Trophoblast cell (in vitro differentiated cells and primary cell): ENCODE measurements around the gene FAM13C.

Experiments used
- DNase-seq, 2 donors: peaks; one replicate each; pipeline ENCODE4 v3.0.0-alpha.2; 2016
- H2AFZ ChIP-seq: 2 replicates; pipeline ENCODE4 v1.6.1; 2013; ENCODE audit warnings: low read length, moderate library complexity, mild to moderate bottlenecking; ENCODE audit not compliant: insufficient read depth, poor library complexity
- H2AK5ac ChIP-seq: 2 replicates; pipeline ENCODE4 v1.6.1; 2013; ENCODE audit warnings: mild to moderate bottlenecking, low read length
- H2BK120ac ChIP-seq: 2 replicates; pipeline ENCODE4 v1.6.1; 2013; ENCODE audit warnings: low read length, mild to moderate bottlenecking, moderate library complexity; ENCODE audit not compliant: insufficient read depth, poor library complexity
- H2BK12ac ChIP-seq: 2 replicates; pipeline ENCODE4 v1.6.1; 2013; ENCODE audit warnings: mild to moderate bottlenecking, low read length, moderate library complexity
- H2BK5ac ChIP-seq: 2 replicates; pipeline ENCODE4 v1.6.1; 2013; ENCODE audit warnings: low read length, low read depth, moderate library complexity, mild to moderate bottlenecking; ENCODE audit not compliant: poor library complexity
- H3K14ac ChIP-seq: 2 replicates; pipeline ENCODE4 v1.6.1; 2013; ENCODE audit warnings: mild to moderate bottlenecking, low read length
- H3K18ac ChIP-seq: 2 replicates; pipeline ENCODE4 v1.6.1; 2013; ENCODE audit warnings: mild to moderate bottlenecking, low read length
- H3K23ac ChIP-seq: 2 replicates; pipeline ENCODE4 v1.6.1; 2013; ENCODE audit warnings: low read length
- H3K27ac ChIP-seq: 2 replicates; pipeline ENCODE4 v1.5.1; 2013; ENCODE audit warnings: low read depth, mild to moderate bottlenecking, inconsistent platforms, low read length, moderate library complexity
- H3K27me3 ChIP-seq: 2 replicates; pipeline ENCODE4 v1.6.1; 2013; ENCODE audit warnings: inconsistent platforms, mild to moderate bottlenecking, low read length, moderate library complexity; ENCODE audit not compliant: insufficient read depth
- H3K36me3 ChIP-seq, 2 experiments: 1 replicate in 1 of 2; 2 replicates in 1 of 2; pipeline ENCODE4 v1.6.1; 2013; ENCODE audit warnings: low read length in 2 of 2, mild to moderate bottlenecking in 2 of 2, moderate library complexity in 1 of 2; ENCODE audit not compliant: insufficient read depth in 2 of 2, control insufficient read depth in 1 of 2
- H3K4ac ChIP-seq: 2 replicates; pipeline ENCODE4 v1.6.1; 2013; ENCODE audit warnings: low read depth, mild to moderate bottlenecking, low read length, moderate library complexity
- H3K4me1 ChIP-seq, 2 experiments: 1 replicate in 1 of 2; 2 replicates in 1 of 2; pipeline ENCODE4 v1.6.1; 2013; ENCODE audit warnings: low read length in 2 of 2, mild to moderate bottlenecking in 2 of 2, moderate library complexity in 1 of 2; ENCODE audit not compliant: insufficient read depth in 2 of 2, control insufficient read depth in 1 of 2
- H3K4me2 ChIP-seq: 2 replicates; pipeline ENCODE4 v1.6.1; 2013; ENCODE audit warnings: inconsistent platforms, mild to moderate bottlenecking, low read length, moderate library complexity
- H3K4me3 ChIP-seq: 2 replicates; pipeline ENCODE4 v1.5.1; 2013; ENCODE audit warnings: mild to moderate bottlenecking, low read depth, low read length, inconsistent platforms
- H3K79me1 ChIP-seq: one replicate; pipeline ENCODE4 v1.6.1; 2013; ENCODE audit warnings: low read length
- H3K79me2 ChIP-seq: 2 replicates; pipeline ENCODE4 v1.6.1; 2013; ENCODE audit warnings: low read length, mild to moderate bottlenecking; ENCODE audit not compliant: control insufficient read depth, insufficient read depth, poor library complexity
- H3K9ac ChIP-seq: 2 replicates; pipeline ENCODE4 v1.6.1; 2013; ENCODE audit warnings: mild to moderate bottlenecking, low read length
- H3K9me3 ChIP-seq: 2 replicates; pipeline ENCODE4 v1.6.1; 2013; ENCODE audit warnings: low read depth, mild to moderate bottlenecking, control low read depth, inconsistent platforms, low read length; ENCODE audit not compliant: insufficient read depth
- H4K12ac ChIP-seq: 2 replicates; pipeline ENCODE4 v1.6.1; 2013; ENCODE audit warnings: low read depth, mild to moderate bottlenecking, low read length, moderate library complexity
- H4K8ac ChIP-seq: 2 replicates; pipeline ENCODE4 v1.6.1; 2013; ENCODE audit warnings: low read depth, mild to moderate bottlenecking, low read length, moderate library complexity
- H4K91ac ChIP-seq: one replicate; pipeline ENCODE4 v1.6.1; 2013; ENCODE audit warnings: low read depth, mild to moderate bottlenecking, low read length, moderate library complexity
- WGBS: extraction: QIAGEN DNeasy Blood & Tissue Kit; methylation state at CpG from one replicate; pipeline ENCODE4 v1.1.7; 2013; ENCODE audit warnings: missing lambda C conversion rate; ENCODE audit not compliant: insufficient read length, insufficient coverage; ENCODE audit errors: extremely low coverage; 5-methylcytosine and 5-hydroxymethylcytosine counted together

The FAM13C gene

GRCh38 chr10:59336632-59337031 lies 25.7 kb downstream of the FAM13C start:
- Histone ChIP-seq H3K23ac (no peak overlapping the region), H3K9ac (no peak overlapping the region), H3K79me2 (no peaks in the 10 kb centered on the region), H3K18ac (no peak overlapping the region), H4K8ac (no peak overlapping the region), H3K27ac (no peak overlapping the region), H2AFZ (no peak overlapping the region), H3K36me3 (no peaks in the 10 kb centered on the region), H3K4ac (no peak overlapping the region), H3K4me2 (no peak overlapping the region), H4K91ac (no peak overlapping the region), H3K14ac (no peak overlapping the region), H2BK12ac (no peak overlapping the region), H2AK5ac (no peak overlapping the region), H3K27me3 (no peaks in the 10 kb centered on the region), H3K79me1 (peaks cover 1% of the 10 kb centered on the region), H2BK120ac (no peak overlapping the region), H3K9me3 (no peaks in the 10 kb centered on the region), H3K4me1 (no peaks in the 10 kb centered on the region), H3K4me3 (no peak overlapping the region), H4K12ac (no peak overlapping the region), H2BK5ac (no peak overlapping the region)
- no peak for DNase-seq
- WGBS = no CpG with 5 or more reads among the region's 2 CpGs

DNA sequence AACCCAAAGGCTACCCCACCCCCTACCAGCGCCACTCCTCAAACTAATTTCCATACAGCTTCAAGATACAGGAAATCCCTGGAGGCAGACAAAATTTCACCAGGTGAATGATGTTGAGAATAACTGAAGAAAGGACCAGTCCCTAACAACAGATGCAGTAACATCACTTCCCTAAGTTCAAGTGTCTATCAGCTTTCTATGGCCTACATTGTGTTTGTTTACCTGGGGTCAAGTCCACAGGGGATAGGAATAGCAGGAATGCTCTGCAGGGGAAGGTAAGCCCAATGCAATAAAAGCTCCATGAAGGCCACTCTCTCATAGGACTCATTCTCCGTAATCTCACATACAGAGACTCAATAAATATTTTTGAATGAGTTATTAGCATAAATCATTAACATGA lies 26.9 kb downstream of the FAM13C start:
- H3K79me2 ChIP-seq = no peaks in the 10 kb centered on the region
- H3K36me3 ChIP-seq = no peaks in the 10 kb centered on the region
- H2BK12ac ChIP-seq = no peak overlapping the region
- H2BK5ac ChIP-seq = no peak overlapping the region
- no peak overlapping the region for H3K4ac ChIP-seq
- no peak overlapping the region for H2AFZ ChIP-seq
- H3K18ac ChIP-seq = no peak overlapping the region
- H3K27me3 ChIP-seq = no peaks in the 10 kb centered on the region
- H4K91ac ChIP-seq = no peak overlapping the region
- H2AK5ac ChIP-seq = no peak overlapping the region
- WGBS = no CpG with 5 or more reads among the region's 2 CpGs
- H2BK120ac ChIP-seq = no peak overlapping the region
- H3K23ac ChIP-seq = no peak overlapping the region
- no peak overlapping the region for H3K4me2 ChIP-seq
- peaks cover 1% of the 10 kb centered on the region for H3K79me1 ChIP-seq
- no peak overlapping the region for H3K27ac ChIP-seq
- no peak overlapping the region for H3K9ac ChIP-seq
- H3K4me3 ChIP-seq = no peak overlapping the region
- no peak overlapping the region for H4K8ac ChIP-seq
- H3K9me3 ChIP-seq = no peaks in the 10 kb centered on the region
- DNase-seq = no peak
- no peaks in the 10 kb centered on the region for H3K4me1 ChIP-seq
- H3K14ac ChIP-seq = no peak overlapping the region
- H4K12ac ChIP-seq = no peak overlapping the region

- Histone ChIP-seq H3K23ac (no peak overlapping the region), H3K4me3 (no peak overlapping the region), H2AK5ac (no peak overlapping the region), H3K14ac (no peak overlapping the region), H3K18ac (no peak overlapping the region), H3K4me1 (no peaks in the 10 kb centered on the region), H4K91ac (no peak overlapping the region), H3K4ac (no peak overlapping the region), H3K9me3 (no peaks in the 10 kb centered on the region), H2BK120ac (no peak overlapping the region), H2AFZ (no peak overlapping the region), H3K27me3 (no peaks in the 10 kb centered on the region), H3K9ac (no peak overlapping the region), H4K12ac (no peak overlapping the region), H2BK12ac (no peak overlapping the region), H2BK5ac (no peak overlapping the region), H3K4me2 (no peak overlapping the region), H3K36me3 (no peaks in the 10 kb centered on the region), H3K79me1 (no peaks in the 10 kb centered on the region), H3K79me2 (no peaks in the 10 kb centered on the region), H3K27ac (no peak overlapping the region), H4K8ac (no peak overlapping the region)
- no peak for DNase-seq
- no CpG with 5 or more reads among the region's 1 CpG for WGBS
These were observed 28.6 kb downstream of the FAM13C start for GRCh38 chr10:59333701-59334100.

- Histone ChIP-seq H3K23ac (no peak overlapping the region), H3K14ac (no peak overlapping the region), H3K27ac (no peak overlapping the region), H2AK5ac (no peak overlapping the region), H3K4me1 (no peaks in the 10 kb centered on the region), H4K8ac (no peak overlapping the region), H3K18ac (no peak overlapping the region), H3K4ac (no peak overlapping the region), H4K91ac (no peak overlapping the region), H3K36me3 (no peaks in the 10 kb centered on the region), H2BK120ac (no peak overlapping the region), H2AFZ (no peak overlapping the region), H3K79me1 (no peaks in the 10 kb centered on the region), H3K79me2 (no peaks in the 10 kb centered on the region), H3K4me2 (no peak overlapping the region), H3K9ac (no peak overlapping the region), H3K9me3 (no peaks in the 10 kb centered on the region), H2BK12ac (no peak overlapping the region), H3K27me3 (no peaks in the 10 kb centered on the region), H2BK5ac (no peak overlapping the region), H4K12ac (no peak overlapping the region), H3K4me3 (no peak overlapping the region)
- DNase-seq = no peak
These were observed 29.8 kb downstream of the FAM13C start for GRCh38 chr10:59332581-59332980.

DNA sequence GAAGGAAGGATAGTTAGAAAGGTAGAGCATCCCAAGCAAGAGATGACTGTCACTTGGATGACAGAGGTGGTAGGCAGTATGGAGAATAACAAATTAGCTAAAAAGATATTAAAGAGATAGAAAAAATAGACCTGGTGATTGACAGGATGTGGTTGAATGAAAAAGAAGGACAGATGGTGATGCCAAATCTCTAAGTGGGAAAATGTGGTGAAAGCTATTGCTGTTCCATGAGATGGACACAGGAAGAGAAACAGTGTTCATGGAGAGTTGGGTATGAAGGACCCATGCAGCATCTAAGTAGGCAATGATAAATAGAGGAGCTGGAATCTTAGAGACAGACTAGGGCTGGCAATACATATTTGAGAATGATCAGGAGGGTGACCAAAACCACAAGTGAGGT lies 30.7 kb downstream of the FAM13C start:
- Histone ChIP-seq H3K79me2 (no peaks in the 10 kb centered on the region), H3K4me3 (no peak overlapping the region), H3K18ac (no peak overlapping the region), H3K4me2 (no peak overlapping the region), H3K79me1 (no peaks in the 10 kb centered on the region), H3K4ac (no peak overlapping the region), H3K27ac (no peak overlapping the region), H4K91ac (no peak overlapping the region), H2BK5ac (no peak overlapping the region), H3K4me1 (no peaks in the 10 kb centered on the region), H3K9ac (no peak overlapping the region), H2BK12ac (no peak overlapping the region), H4K8ac (no peak overlapping the region), H3K36me3 (no peaks in the 10 kb centered on the region), H2AK5ac (no peak overlapping the region), H4K12ac (no peak overlapping the region), H2AFZ (no peak overlapping the region), H3K9me3 (no peaks in the 10 kb centered on the region), H3K14ac (no peak overlapping the region), H3K23ac (no peak overlapping the region), H3K27me3 (no peaks in the 10 kb centered on the region), H2BK120ac (no peak overlapping the region)
- no peak for DNase-seq
